IMR-90 (cell line): ENCODE results near the gene FFAR3. TPM values are rescaled to one million over a fixed set of nuclear protein-coding genes. Genes with fewer than 3 reads are reported as not detected.

ENCODE experiments used
- ATAC-seq: fragments of 200-7000 bp; cut with Tn5 transposase; 2 replicates; pipeline ENCODE4 v1.9.1; 2020; ENCODE audit warnings: low read depth, mild to moderate bottlenecking, moderate library complexity
- BruUV-seq: library from RNA; stranded (reverse); fragments of 400-500 nt; replicated peaks from 2 replicates; lab custom pipeline; 2021; lab: Mats Ljungman, UMichigan
- CTCF ChIA-PET: fragments of 300-600 bp; formaldehyde crosslinking; extraction: SDS; loops from one replicate; lab custom pipeline; 2021; ENCODE audit warnings: antibody characterized with exemption; lab: Yijun Ruan, JAX
- POLR2A ChIA-PET: fragments of 300-600 bp; sonication (Branson Sonifier 250); formaldehyde crosslinking; loops from one replicate; lab custom pipeline; 2022; ENCODE audit warnings: antibody characterized with exemption; ENCODE audit not compliant: unreplicated experiment; lab: Charles Lee
- DNase-seq: peaks from one replicate; pipeline ENCODE4 v3.0.0; 2013
- H2AFZ ChIP-seq: replicated peaks from 2 replicates; pipeline ENCODE3; 2013; ENCODE audit warnings: low read length, mild to moderate bottlenecking; ENCODE audit not compliant: poor library complexity
- H2AK5ac ChIP-seq: 2 replicates; pipeline ENCODE4 v1.6.1; 2013; ENCODE audit warnings: low read depth, low read length, inconsistent platforms
- H2AK9ac ChIP-seq: replicated peaks from 2 replicates; pipeline ENCODE3; 2013; ENCODE audit warnings: mild to moderate bottlenecking, low read depth, low read length, moderate library complexity; ENCODE audit not compliant: poor library complexity
- H2BK120ac ChIP-seq: 2 replicates; pipeline ENCODE4 v1.6.1; 2013; ENCODE audit warnings: low read depth, low read length, inconsistent platforms
- H2BK15ac ChIP-seq: 3 replicates; pipeline ENCODE4 v1.6.1; 2013; ENCODE audit warnings: low read depth, low read length, inconsistent platforms
- H2BK20ac ChIP-seq: 2 replicates; pipeline ENCODE4 v1.6.1; 2013; ENCODE audit warnings: low read depth, mild to moderate bottlenecking, inconsistent platforms, low read length, moderate library complexity
- H2BK5ac ChIP-seq: 2 replicates; pipeline ENCODE4 v1.6.1; 2013; ENCODE audit warnings: mild to moderate bottlenecking, low read depth, low read length, inconsistent platforms; ENCODE audit not compliant: poor library complexity, severe bottlenecking
- H3K14ac ChIP-seq: replicated peaks from 2 replicates; pipeline ENCODE4 v1.6.1; 2013; ENCODE audit warnings: low read depth, low read length, inconsistent platforms
- H3K18ac ChIP-seq: 2 replicates; pipeline ENCODE4 v1.6.1; 2013; ENCODE audit warnings: low read depth, low read length, control low read depth
- H3K23ac ChIP-seq: 2 replicates; pipeline ENCODE4 v1.6.1; 2013; ENCODE audit warnings: low read depth, low read length, inconsistent platforms
- H3K27ac ChIP-seq: 2 replicates; pipeline ENCODE4 v1.5.1; 2013; ENCODE audit warnings: mild to moderate bottlenecking, control low read depth, low read length; ENCODE audit not compliant: insufficient read depth
- H3K27me3 ChIP-seq: 2 replicates; pipeline ENCODE4 v1.6.1; 2013; ENCODE audit warnings: low read length; ENCODE audit not compliant: control insufficient read depth, insufficient read depth
- H3K36me3 ChIP-seq: 2 replicates; pipeline ENCODE4 v1.6.1; 2013; ENCODE audit warnings: low read length, mixed read lengths; ENCODE audit not compliant: control insufficient read depth, insufficient read depth
- H3K4ac ChIP-seq: 2 replicates; pipeline ENCODE4 v1.6.1; 2013; ENCODE audit warnings: low read depth, low read length, inconsistent platforms
- H3K4me1 ChIP-seq: 2 replicates; pipeline ENCODE4 v1.6.1; 2013; ENCODE audit warnings: low read length, mixed read lengths; ENCODE audit not compliant: control insufficient read depth, insufficient read depth
- H3K4me2 ChIP-seq: 2 replicates; pipeline ENCODE4 v1.6.1; 2013; ENCODE audit warnings: low read depth, mild to moderate bottlenecking, control low read depth, low read length, moderate library complexity
- H3K4me3 ChIP-seq: 2 replicates; pipeline ENCODE4 v1.5.1; 2013; ENCODE audit warnings: low read depth, mild to moderate bottlenecking, control low read depth, low read length, moderate library complexity; ENCODE audit not compliant: insufficient read depth
- H3K56ac ChIP-seq: 2 replicates; pipeline ENCODE4 v1.6.1; 2013; ENCODE audit warnings: low read length, inconsistent platforms; ENCODE audit not compliant: insufficient read depth; ENCODE audit errors: extremely low read depth
- H3K79me1 ChIP-seq, 2 experiments: 2 replicates each; pipeline ENCODE4 v1.6.1; 2013; ENCODE audit warnings: low read length in 2 of 2, inconsistent platforms in 1 of 2, low read depth in 1 of 2
- H3K9ac ChIP-seq: 2 replicates; pipeline ENCODE4 v1.6.1; 2013; ENCODE audit warnings: low read depth, low read length, control low read depth
- H3K9me1 ChIP-seq: 2 replicates; pipeline ENCODE4 v1.6.1; 2013; ENCODE audit warnings: low read length, inconsistent platforms; ENCODE audit not compliant: insufficient read depth
- H3K9me3 ChIP-seq: 2 replicates; pipeline ENCODE4 v1.6.1; 2013; ENCODE audit warnings: low read length; ENCODE audit not compliant: control insufficient read depth, insufficient read depth
- H4K20me1 ChIP-seq: 2 replicates; pipeline ENCODE4 v1.6.1; 2013; ENCODE audit warnings: low read length, inconsistent platforms; ENCODE audit not compliant: insufficient read depth
- H4K5ac ChIP-seq: 2 replicates; pipeline ENCODE4 v1.6.1; 2013; ENCODE audit warnings: mild to moderate bottlenecking, low read depth, low read length, control low read depth
- H4K8ac ChIP-seq, 2 experiments: 2 replicates each; pipeline ENCODE4 v1.6.1; 2013; ENCODE audit warnings: low read depth in 2 of 2, low read length in 2 of 2, control low read depth in 1 of 2, inconsistent platforms in 1 of 2
- H4K91ac ChIP-seq: 2 replicates; pipeline ENCODE4 v1.6.1; 2013; ENCODE audit warnings: low read depth, low read length, inconsistent platforms; ENCODE audit not compliant: insufficient read depth
- CEBPB ChIP-seq: IDR thresholded peaks from 2 replicates; pipeline ENCODE4 v1.6.1; 2012; ENCODE audit warnings: low read depth, low read length, improper control_type of control experiment
- FOS ChIP-seq: fragments of 150-350 bp; IDR thresholded peaks from 2 replicates; pipeline ENCODE4 v1.6.1; 2016; ENCODE audit warnings: low read depth, low read length
- MAZ ChIP-seq: IDR thresholded peaks from 2 replicates; pipeline ENCODE4 v1.6.1; 2012; ENCODE audit warnings: low read depth, mild to moderate bottlenecking, low read length, improper control_type of control experiment, moderate library complexity, borderline replicate concordance
- WGBS, 2 experiments: methylation state at CpG; one replicate each; pipeline versions ENCODE4 v1.1.5 to v1.1.7; 2013; ENCODE audit warnings: missing lambda C conversion rate in 2 of 2; ENCODE audit not compliant: insufficient read length in 1 of 2; ENCODE audit errors: extremely low coverage in 2 of 2; 5-methylcytosine and 5-hydroxymethylcytosine counted together
- dilution Hi-C: fragments of 300-500 bp; cut with HindIII; formaldehyde crosslinking; loops from one replicate; pipeline ENCODE4 v1.14.3; 2018; ENCODE audit warnings: low sequenced_read_pairs; ENCODE audit not compliant: unreplicated experiment
- in situ Hi-C: fragments of 300-500 bp; cut with MboI; formaldehyde crosslinking; loops from 3 replicates; pipeline ENCODE4 v1.14.3; 2019; ENCODE audit warnings: low sequenced_read_pairs, inconsistent platforms, mixed read lengths
- intact Hi-C: fragments of 100-400 bp; cut with micrococcal nuclease; formaldehyde crosslinking; loops from 2 replicates; pipeline ENCODE4 v1.10.0; 2022
- polyA plus RNA-seq, 3 experiments: library from polyadenylated mRNA; depleted of rRNA; stranded (reverse); fragments of >200 nt; gene quantifications; 2 replicates each; pipeline ENCODE4 v1.2.3, GENCODE V29; 2012; ENCODE audit warnings: low replicate concordance in 1 of 3
- total RNA-seq: library from RNA; depleted of rRNA; stranded (reverse); fragments of >200 nt; gene quantifications from 2 replicates; pipeline ENCODE4 v1.2.3, GENCODE V29; 2012
- TF ChIP-seq, protein P1 (sequence below): conservative IDR thresholded peaks from 2 replicates; pipeline ENCODE4 v1.5.1; 2012; ENCODE audit warnings: mild to moderate bottlenecking, low read depth, low read length, improper control_type of control experiment

Gene FFAR3
- total and polyA plus RNA-seq, 2 of the 4 experiments (the other 2 are of a cell fraction) = not detected

DNA sequence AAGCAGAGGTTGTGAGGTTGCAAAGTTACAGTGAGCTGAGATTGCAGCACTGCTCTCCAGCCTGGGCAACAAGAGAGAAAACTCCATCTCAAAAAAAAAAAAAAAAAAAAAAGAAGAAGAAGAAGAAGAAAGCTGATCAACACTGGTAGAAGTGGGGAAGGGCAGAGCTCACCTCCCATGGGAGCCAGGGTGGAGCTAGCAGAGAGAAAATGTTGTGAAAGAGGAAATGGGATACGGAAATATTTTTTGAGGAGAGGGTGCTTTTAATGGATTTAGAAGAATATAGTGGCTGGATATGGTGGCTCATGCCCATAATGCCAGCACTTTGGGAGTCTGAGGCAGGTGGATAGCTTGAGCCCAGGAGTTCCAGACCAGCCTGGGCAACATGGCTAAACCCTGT, 19.4 kb downstream of the FFAR3 start:
- Histone ChIP-seq H2BK15ac (no peak overlapping the region), H3K4ac (no peak overlapping the region), H3K27ac (no peak overlapping the region), H3K4me1 (no peaks in the 10 kb centered on the region), H3K27me3 (peaks cover 4% of the 10 kb centered on the region), H2BK5ac (no peak overlapping the region), H3K36me3 (no peaks in the 10 kb centered on the region), H2AK5ac (no peak overlapping the region), H3K9me1 (no peaks in the 10 kb centered on the region), H4K91ac (no peak overlapping the region), H3K9me3 (no peaks in the 10 kb centered on the region), H2BK20ac (no peak overlapping the region), H3K56ac (no peak overlapping the region), H2BK120ac (no peak overlapping the region), H4K5ac (no peak overlapping the region), H3K79me1 (no peaks in the 10 kb centered on the region), H3K18ac (no peak overlapping the region), H2AK9ac (no peak overlapping the region), H3K9ac (no peak overlapping the region), H3K23ac (no peak overlapping the region), H3K14ac (no peak overlapping the region), H3K4me2 (no peak overlapping the region), H2AFZ (no peak overlapping the region), H4K20me1 (no peaks in the 10 kb centered on the region), H3K4me3 (no peak overlapping the region), H4K8ac (no peak overlapping the region)
- ChIA-PET CTCF (no interaction called here), POLR2A (no interaction called here)
- TF ChIP-seq, protein P1, sequence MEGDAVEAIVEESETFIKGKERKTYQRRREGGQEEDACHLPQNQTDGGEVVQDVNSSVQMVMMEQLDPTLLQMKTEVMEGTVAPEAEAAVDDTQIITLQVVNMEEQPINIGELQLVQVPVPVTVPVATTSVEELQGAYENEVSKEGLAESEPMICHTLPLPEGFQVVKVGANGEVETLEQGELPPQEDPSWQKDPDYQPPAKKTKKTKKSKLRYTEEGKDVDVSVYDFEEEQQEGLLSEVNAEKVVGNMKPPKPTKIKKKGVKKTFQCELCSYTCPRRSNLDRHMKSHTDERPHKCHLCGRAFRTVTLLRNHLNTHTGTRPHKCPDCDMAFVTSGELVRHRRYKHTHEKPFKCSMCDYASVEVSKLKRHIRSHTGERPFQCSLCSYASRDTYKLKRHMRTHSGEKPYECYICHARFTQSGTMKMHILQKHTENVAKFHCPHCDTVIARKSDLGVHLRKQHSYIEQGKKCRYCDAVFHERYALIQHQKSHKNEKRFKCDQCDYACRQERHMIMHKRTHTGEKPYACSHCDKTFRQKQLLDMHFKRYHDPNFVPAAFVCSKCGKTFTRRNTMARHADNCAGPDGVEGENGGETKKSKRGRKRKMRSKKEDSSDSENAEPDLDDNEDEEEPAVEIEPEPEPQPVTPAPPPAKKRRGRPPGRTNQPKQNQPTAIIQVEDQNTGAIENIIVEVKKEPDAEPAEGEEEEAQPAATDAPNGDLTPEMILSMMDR = no peak
- TF ChIP-seq CEBPB (no peak), FOS (no peak), MAZ (no peak)
- ATAC-seq = no peak
- WGBS, 2 experiments = 100% methylated on average over 1 of the region's 1 CpG; no CpG with 5 or more reads in 1 of the 2 experiments
- no TSS peak for BruUV-seq
- in situ Hi-C loops = no loop called here
- DNase-seq = no peak
- dilution Hi-C loops = no loop called here
- intact Hi-C loops = no loop called here
